GM12892 (cell line): ENCODE measurements around the gene SORBS1.

Experiments used
- POLR2A ChIP-seq: IDR thresholded peaks from 2 replicates; pipeline ENCODE4 v1.6.1; 2011; ENCODE audit warnings: low read depth, low read length, control low read depth
- POLR2AphosphoS5 ChIP-seq: IDR thresholded peaks from 2 replicates; pipeline ENCODE4 v1.6.1; 2011; ENCODE audit warnings: low read depth, low read length, control low read depth

DNA sequence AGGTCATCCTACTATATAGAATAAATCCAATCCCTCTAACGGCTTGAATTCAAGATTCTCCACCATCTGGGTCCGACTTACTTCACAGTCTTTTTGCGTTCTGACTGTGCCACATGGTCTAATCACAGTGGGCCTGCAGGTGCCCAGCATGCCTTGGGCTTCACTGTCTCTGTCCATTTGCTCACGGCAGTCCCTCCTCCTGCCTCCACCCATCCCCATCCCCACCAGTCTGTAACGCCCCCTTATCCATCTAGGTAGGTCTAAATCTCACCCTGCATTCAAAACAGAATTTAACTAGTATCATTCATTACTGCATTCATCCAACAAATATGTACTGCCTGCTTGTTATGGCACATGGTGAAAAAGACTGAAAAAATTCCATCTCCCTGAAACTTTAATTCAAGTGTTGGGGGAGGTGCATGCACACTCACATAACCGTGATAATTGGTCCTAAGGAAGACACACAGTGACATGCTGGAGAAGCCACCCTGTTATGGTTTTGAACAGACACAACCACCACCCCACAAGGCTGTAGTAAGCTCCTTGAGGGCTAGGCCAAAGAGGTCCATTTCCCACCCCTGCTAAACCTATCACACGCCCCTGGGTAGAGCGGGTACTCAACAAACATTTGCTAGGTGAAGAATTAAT lies 24.2 kb downstream of the SORBS1 start:
- no peak for TF ChIP-seq POLR2A
- no peak for TF ChIP-seq POLR2AphosphoS5
